GM12892 (cell line): ENCODE measurements around the gene VWC2.

Experiments used
- POLR2A ChIP-seq: IDR thresholded peaks from 2 replicates; pipeline ENCODE4 v1.6.1; 2011; ENCODE audit warnings: low read depth, low read length, control low read depth
- POLR2AphosphoS5 ChIP-seq: IDR thresholded peaks from 2 replicates; pipeline ENCODE4 v1.6.1; 2011; ENCODE audit warnings: low read depth, low read length, control low read depth
- TAF1 ChIP-seq: IDR thresholded peaks from 2 replicates; pipeline ENCODE4 v1.6.1; 2011; ENCODE audit warnings: low read depth, mild to moderate bottlenecking, control low read depth, low read length, borderline replicate concordance

DNA sequence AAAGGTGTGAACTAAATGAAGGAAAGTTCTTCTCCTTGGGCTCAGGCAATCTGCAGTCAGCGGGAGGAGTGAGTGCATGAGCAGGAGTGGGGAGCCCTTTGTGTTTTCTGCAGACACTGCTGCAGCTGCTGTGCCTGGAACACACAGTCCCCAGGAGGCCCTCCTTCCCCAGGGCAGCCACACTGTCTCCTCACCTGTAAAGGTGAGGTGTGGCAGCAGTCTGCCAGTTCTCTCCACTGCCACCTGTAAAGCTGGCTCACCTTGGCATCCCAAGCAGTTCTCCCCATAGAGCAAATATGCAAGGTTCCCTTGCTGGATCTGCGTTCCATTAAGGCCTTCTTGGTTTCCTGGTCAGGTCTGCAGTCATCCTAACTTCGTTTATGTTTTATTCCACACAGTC, 5.2 kb upstream of the VWC2 start:
- TF ChIP-seq TAF1 (no peak), POLR2AphosphoS5 (no peak), POLR2A (no peak)
